ENCODE data around the gene TSSC4. TPM values are rescaled to one million over a fixed set of nuclear protein-coding genes. Genes with fewer than 3 reads are reported as not detected.

The TSSC4 gene
- total RNA-seq, 1 donor from 2014 or later: 80.8 TPM

DNA sequence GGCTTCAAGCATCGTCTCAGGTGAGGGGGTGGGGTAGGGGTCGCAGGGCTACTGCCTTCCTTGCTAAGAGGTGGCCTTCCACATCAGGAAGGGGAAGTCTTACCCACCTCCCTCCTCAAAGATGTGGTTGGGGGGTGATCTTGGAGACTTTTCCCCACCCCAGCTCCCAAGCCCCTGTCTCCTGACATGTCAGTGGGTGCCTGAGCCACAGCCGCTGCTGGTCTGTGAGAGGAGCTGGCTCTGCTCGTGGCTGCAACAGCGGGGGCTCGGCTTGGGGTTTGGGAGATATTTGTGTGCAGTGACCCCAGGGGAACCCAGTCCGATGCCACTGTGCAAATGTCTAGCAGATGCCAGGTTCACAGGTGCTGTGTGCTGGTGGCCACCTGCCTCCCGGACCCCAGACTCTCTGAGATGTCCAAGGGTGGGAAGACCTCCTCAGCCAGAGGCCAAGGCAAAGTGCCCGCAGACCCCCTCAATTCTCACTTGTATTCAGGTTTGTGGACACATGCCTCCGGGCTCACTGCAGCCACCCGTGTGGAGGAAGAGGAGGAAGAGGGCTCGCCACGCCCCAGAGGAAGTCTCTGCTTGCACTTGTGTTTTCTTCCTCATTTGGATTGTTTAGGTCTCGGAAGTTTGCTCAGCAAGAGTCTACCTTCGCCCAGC, 46.2 kb downstream of the TSSC4 start:
- FAIRE-seq (no peak), DNase-seq (ENCODE audit: low read depth) (no peak)
- H3K4me3 ChIP-seq (ENCODE audit: low read depth, low read length): no peak overlapping the region
- TF ChIP-seq, protein P1, sequence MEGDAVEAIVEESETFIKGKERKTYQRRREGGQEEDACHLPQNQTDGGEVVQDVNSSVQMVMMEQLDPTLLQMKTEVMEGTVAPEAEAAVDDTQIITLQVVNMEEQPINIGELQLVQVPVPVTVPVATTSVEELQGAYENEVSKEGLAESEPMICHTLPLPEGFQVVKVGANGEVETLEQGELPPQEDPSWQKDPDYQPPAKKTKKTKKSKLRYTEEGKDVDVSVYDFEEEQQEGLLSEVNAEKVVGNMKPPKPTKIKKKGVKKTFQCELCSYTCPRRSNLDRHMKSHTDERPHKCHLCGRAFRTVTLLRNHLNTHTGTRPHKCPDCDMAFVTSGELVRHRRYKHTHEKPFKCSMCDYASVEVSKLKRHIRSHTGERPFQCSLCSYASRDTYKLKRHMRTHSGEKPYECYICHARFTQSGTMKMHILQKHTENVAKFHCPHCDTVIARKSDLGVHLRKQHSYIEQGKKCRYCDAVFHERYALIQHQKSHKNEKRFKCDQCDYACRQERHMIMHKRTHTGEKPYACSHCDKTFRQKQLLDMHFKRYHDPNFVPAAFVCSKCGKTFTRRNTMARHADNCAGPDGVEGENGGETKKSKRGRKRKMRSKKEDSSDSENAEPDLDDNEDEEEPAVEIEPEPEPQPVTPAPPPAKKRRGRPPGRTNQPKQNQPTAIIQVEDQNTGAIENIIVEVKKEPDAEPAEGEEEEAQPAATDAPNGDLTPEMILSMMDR (IDR thresholded peaks at IDR 0.05; ENCODE audit: insufficient read depth, low read length, severe bottlenecking): no peak
- H3K27me3 ChIP-seq (ENCODE audit: control insufficient read depth, insufficient read depth, low read length): peaks cover 5% of the 10 kb centered on the region
- H3K36me3 ChIP-seq (ENCODE audit: control insufficient read depth, insufficient read depth, low read length): no peaks in the 10 kb centered on the region

DNA sequence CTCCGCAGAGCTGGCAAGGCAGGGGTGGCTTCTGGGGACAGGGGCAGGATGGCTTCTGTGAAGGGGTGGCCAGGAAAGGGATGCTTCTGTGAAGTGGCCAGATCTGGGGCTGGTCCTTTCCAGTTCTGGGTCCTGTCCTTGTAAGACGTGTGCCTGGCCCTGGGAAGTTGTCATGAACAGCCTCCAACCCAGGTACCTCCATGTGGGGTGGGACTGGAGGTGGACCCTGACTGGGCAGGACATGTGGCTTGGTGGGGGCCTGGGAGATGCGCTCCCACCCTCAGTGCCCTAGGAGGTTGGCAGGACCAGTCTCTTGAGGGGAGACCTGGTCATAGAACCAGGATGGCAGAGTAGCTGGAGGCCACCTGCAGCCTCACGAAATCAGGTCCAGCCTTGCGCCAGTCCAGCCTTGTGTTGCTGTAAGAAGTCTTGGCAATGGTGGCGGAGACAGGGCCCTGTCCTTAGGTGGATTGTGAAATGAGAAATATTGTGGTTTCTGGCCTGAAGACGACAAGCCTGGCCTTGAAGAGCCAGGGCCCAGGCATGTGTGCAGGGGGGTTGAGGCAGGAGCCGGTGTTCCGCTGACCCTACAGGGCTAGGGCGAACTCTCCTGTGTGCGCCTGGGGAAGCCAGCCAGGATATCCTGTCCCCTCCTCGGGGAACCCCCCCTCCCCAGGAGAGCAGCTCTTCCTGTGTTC, 46.9 kb downstream of the TSSC4 start:
- TF ChIP-seq, protein P1 (IDR thresholded peaks at IDR 0.05; ENCODE audit: insufficient read depth, low read length, severe bottlenecking): no peak
- FAIRE-seq (no peak), DNase-seq (ENCODE audit: low read depth) (peak; percentile 66)
- H3K36me3 ChIP-seq (ENCODE audit: control insufficient read depth, insufficient read depth, low read length): no peaks in the 10 kb centered on the region
- peaks cover 5% of the 10 kb centered on the region for H3K27me3 ChIP-seq (ENCODE audit: control insufficient read depth, insufficient read depth, low read length)
- H3K4me3 ChIP-seq (ENCODE audit: low read depth, low read length): no peak overlapping the region

DNA sequence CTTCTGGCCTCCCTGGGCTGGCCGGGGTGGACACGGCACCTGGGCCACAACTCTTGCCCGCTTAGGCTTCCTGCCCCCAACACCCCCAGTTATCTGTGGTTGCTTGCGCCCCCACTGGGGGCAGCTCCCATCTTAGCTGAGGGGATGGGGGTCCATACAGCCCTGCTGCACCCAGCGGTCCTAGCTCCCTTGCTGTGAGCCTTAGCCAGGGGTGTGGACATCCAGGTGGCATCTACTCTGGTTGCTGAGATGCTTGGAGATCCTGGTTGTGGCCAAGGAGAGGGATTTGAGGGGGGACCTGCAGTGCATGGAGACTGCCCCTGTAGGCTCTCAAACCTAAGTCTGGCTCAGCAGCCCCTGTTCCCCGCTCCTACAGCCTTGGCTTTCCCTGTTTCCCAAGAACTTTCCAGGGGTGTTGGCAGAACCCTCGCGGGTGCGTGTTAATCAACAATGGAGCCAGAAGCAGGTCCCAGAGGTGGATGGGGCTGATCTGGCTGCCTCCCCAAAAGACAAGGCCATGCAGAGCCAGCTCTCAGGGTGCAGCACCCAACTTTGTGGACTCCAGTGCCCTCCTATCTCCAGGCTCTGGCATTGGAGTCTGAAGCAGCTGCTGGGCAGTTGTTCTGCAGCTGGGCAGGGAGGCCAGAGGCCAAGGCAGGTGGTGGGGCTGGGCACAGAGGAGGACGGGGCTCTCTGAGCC, 47.6 kb downstream of the TSSC4 start:
- FAIRE-seq (no peak), DNase-seq (ENCODE audit: low read depth) (no peak)
- TF ChIP-seq, protein P1 (IDR thresholded peaks at IDR 0.05; ENCODE audit: insufficient read depth, low read length, severe bottlenecking): no peak
- Histone ChIP-seq H3K4me3 (ENCODE audit: low read depth, low read length) (no peak overlapping the region), H3K27me3 (ENCODE audit: control insufficient read depth, insufficient read depth, low read length) (peaks cover 5% of the 10 kb centered on the region), H3K36me3 (ENCODE audit: control insufficient read depth, insufficient read depth, low read length) (no peaks in the 10 kb centered on the region)

DNA sequence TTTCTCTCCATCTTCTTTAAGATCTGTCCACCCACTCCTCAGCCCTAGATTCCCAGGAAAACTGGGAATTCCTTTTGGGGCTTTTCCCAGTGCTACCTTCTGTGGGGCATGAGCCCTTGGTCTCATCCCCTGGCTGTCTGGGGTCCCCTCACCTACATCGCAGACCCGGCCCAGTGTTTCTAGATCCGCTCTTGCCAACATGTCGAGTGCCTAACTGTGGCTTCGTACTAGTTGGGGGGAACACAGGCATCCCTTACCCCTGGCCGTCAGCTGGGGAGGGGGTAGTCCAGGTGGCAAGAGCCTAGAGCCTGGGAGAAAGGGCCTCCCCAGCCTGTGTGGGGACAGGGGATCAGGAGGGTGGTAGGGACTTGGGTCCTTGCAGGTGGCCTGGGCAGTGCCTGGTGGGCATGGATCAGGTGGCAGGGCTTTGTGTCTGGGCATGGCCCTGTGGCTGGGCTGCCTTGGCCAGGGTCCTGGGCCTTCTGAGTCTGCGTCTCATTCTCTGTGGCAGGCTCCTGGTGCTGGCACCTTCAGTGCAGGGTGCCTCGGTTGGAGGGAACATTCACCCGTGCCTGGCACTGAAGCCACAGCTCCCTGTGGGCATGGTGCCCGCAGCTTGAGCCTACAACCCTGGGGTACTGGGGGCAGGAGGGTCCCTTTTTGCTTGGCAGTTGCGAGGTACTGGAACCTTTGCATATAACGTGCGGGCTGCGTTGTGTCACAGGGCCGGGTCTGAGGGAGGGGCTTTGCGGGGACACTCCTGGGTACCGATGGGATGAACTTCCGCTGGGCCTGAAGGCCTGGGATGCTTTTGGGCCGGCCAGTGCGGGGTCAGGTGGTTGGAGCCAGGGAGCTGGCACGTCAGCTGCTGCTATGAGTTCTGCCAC, 48.4 kb downstream of the TSSC4 start:
- TF ChIP-seq, protein P1 (IDR thresholded peaks at IDR 0.05; ENCODE audit: insufficient read depth, low read length, severe bottlenecking): no peak
- FAIRE-seq (no peak), DNase-seq (ENCODE audit: low read depth) (no peak)
- H3K27me3 ChIP-seq (ENCODE audit: control insufficient read depth, insufficient read depth, low read length): peaks cover 3% of the 10 kb centered on the region
- no peak overlapping the region for H3K4me3 ChIP-seq (ENCODE audit: low read depth, low read length)
- no peaks in the 10 kb centered on the region for H3K36me3 ChIP-seq (ENCODE audit: control insufficient read depth, insufficient read depth, low read length)

DNA sequence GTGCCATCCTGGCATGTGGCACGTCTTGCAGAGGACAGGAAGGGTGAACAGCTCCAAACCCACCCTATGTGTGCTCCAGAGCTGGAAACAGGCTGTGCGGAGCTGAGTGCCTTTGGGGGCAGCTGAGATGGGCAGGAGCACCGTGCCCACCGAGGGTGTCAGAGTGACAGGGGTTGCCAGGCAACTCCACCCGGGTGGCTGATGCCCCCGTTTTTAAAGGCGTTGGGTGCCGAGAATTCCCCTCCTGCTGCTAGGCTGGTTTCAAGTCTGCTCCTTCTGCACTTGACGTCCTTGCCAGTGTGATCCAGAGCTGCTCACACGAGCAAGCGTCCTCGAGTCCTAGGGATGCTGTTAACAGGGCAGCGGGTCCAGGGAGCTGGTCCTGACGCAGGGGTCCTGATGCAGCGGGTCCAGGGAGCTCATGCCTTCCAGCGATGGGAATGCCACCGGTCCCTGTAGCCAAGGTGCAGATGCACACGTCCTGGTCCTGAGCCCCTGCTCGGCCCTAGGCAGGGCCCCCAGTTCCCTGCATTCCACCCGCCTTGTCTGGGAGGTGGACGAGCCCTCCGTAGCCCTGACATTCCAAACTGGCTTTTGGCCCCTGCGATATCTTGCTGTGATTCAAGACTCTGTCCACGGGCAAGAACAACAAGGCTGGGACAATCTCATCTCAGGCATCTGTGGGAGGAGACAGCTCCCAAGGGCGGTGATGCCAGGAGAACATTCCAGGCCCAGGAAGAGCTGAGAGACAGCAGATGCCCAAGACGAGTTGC, 49.2 kb downstream of the TSSC4 start:
- peak; percentile 23 for FAIRE-seq
- H3K27me3 ChIP-seq (ENCODE audit: control insufficient read depth, insufficient read depth, low read length): no peaks in the 10 kb centered on the region
- H3K4me3 ChIP-seq (ENCODE audit: low read depth, low read length): no peak overlapping the region

More for the DNA sequence above, 49.2 kb downstream of the TSSC4 start:
- no peak for DNase-seq (ENCODE audit: low read depth)
- TF ChIP-seq, protein P1 (IDR thresholded peaks at IDR 0.05; ENCODE audit: insufficient read depth, low read length, severe bottlenecking): no peak
- H3K36me3 ChIP-seq (ENCODE audit: control insufficient read depth, insufficient read depth, low read length): no peaks in the 10 kb centered on the region

Data from bronchial epithelial cell (primary cell).